Neuronal stem cell (in vitro differentiated cells): ENCODE data around the gene KLHL7.
"Not testable (repeated sequence)": the region's sequence is repeated elsewhere in the genome, so short reads cannot be mapped to it uniquely, and the experiment has no call there.

Experiments used
- DNase-seq: peaks from one replicate; pipeline ENCODE4 v3.0.0-alpha.2; 2013; ENCODE audit warnings: low spot score
- H2AFZ ChIP-seq: one replicate; pipeline ENCODE4 v1.6.1; 2013; ENCODE audit warnings: mild to moderate bottlenecking, low read length, inconsistent platforms
- H2AK5ac ChIP-seq: 2 replicates; pipeline ENCODE4 v1.6.1; 2013; ENCODE audit warnings: low read depth, mild to moderate bottlenecking, inconsistent platforms, low read length, moderate library complexity, mixed read lengths
- H2BK120ac ChIP-seq: 2 replicates; pipeline ENCODE4 v1.6.1; 2013; ENCODE audit warnings: low read depth, mild to moderate bottlenecking, inconsistent platforms, low read length, moderate library complexity, mixed read lengths
- H2BK12ac ChIP-seq: one replicate; pipeline ENCODE4 v1.6.1; 2013; ENCODE audit warnings: low read length, inconsistent platforms
- H2BK15ac ChIP-seq: 2 replicates; pipeline ENCODE4 v1.6.1; 2013; ENCODE audit warnings: mild to moderate bottlenecking, low read length, inconsistent platforms, mixed read lengths
- H2BK5ac ChIP-seq: one replicate; pipeline ENCODE4 v1.6.1; 2013; ENCODE audit warnings: inconsistent platforms, mild to moderate bottlenecking, low read length, moderate library complexity
- H3K14ac ChIP-seq: one replicate; pipeline ENCODE4 v1.6.1; 2013; ENCODE audit warnings: low read length, inconsistent platforms
- H3K18ac ChIP-seq: 2 replicates; pipeline ENCODE4 v1.6.1; 2013; ENCODE audit warnings: low read length, inconsistent platforms
- H3K23ac ChIP-seq: 2 replicates; pipeline ENCODE4 v1.6.1; 2013; ENCODE audit warnings: low read depth, mild to moderate bottlenecking, mixed read lengths, low read length, inconsistent platforms; ENCODE audit not compliant: poor library complexity
- H3K27ac ChIP-seq: replicated peaks from 3 replicates; pipeline ENCODE4 v1.5.1; 2013; ENCODE audit warnings: low read length, inconsistent platforms
- H3K27me3 ChIP-seq, 3 experiments: 2 replicates each; pipeline ENCODE4 v1.6.1; 2013; ENCODE audit warnings: low read length in 3 of 3, mild to moderate bottlenecking in 2 of 3, inconsistent platforms in 1 of 3, low read depth in 1 of 3, mixed read lengths in 1 of 3, moderate library complexity in 1 of 3; ENCODE audit not compliant: control insufficient read depth in 3 of 3, insufficient read depth in 3 of 3
- H3K36me3 ChIP-seq, 2 donors: replicated peaks in 1 of 2; 2 replicates each; pipeline ENCODE4 v1.6.1; 2013; ENCODE audit warnings: low read length in 2 of 2; ENCODE audit not compliant: control insufficient read depth in 2 of 2, insufficient read depth in 2 of 2
- H3K4ac ChIP-seq: 2 replicates; pipeline ENCODE4 v1.6.1; 2013; ENCODE audit warnings: inconsistent platforms, mild to moderate bottlenecking, low read length, moderate library complexity
- H3K4me1 ChIP-seq, 2 donors: 1 replicate in 1 of 2; 2 replicates in 1 of 2; pipeline ENCODE4 v1.6.1; 2013; ENCODE audit warnings: low read length in 2 of 2, low read depth in 1 of 2; ENCODE audit not compliant: control insufficient read depth in 2 of 2, insufficient read depth in 1 of 2
- H3K4me2 ChIP-seq: one replicate; pipeline ENCODE4 v1.6.1; 2013; ENCODE audit warnings: mild to moderate bottlenecking, low read length, inconsistent platforms; ENCODE audit not compliant: insufficient read depth, poor library complexity, severe bottlenecking
- H3K4me3 ChIP-seq, 2 donors: 2 replicates each; pipeline ENCODE4 v1.5.1; 2013; ENCODE audit warnings: low read length in 2 of 2, mild to moderate bottlenecking in 2 of 2, inconsistent platforms in 1 of 2, moderate library complexity in 1 of 2
- H3K79me1 ChIP-seq: one replicate; pipeline ENCODE4 v1.6.1; 2013; ENCODE audit warnings: low read depth, mild to moderate bottlenecking, inconsistent platforms, low read length, moderate library complexity
- H3K9ac ChIP-seq: one replicate; pipeline ENCODE4 v1.6.1; 2013; ENCODE audit warnings: mild to moderate bottlenecking, low read depth, low read length, inconsistent platforms; ENCODE audit not compliant: poor library complexity
- H3K9me3 ChIP-seq, 2 donors: replicated peaks in 1 of 2; 2 replicates each; pipeline versions ENCODE3 to v1.6.1; 2013; ENCODE audit warnings: low read length in 2 of 2, mild to moderate bottlenecking in 2 of 2, inconsistent platforms in 1 of 2, low read depth in 1 of 2, mixed read lengths in 1 of 2, moderate library complexity in 1 of 2; ENCODE audit not compliant: control insufficient read depth in 2 of 2, insufficient read depth in 1 of 2
- H4K8ac ChIP-seq: one replicate; pipeline ENCODE4 v1.6.1; 2013; ENCODE audit warnings: low read depth, mild to moderate bottlenecking, inconsistent platforms, low read length, moderate library complexity
- H4K91ac ChIP-seq: one replicate; pipeline ENCODE4 v1.6.1; 2013; ENCODE audit warnings: low read length, low read depth, mild to moderate bottlenecking, inconsistent platforms; ENCODE audit not compliant: poor library complexity
- WGBS, 2 donors: extraction: QIAGEN DNeasy Blood & Tissue Kit; methylation state at CpG; one replicate each; pipeline ENCODE4 v1.1.7; 2013; ENCODE audit warnings: missing lambda C conversion rate in 2 of 2, mixed read lengths in 1 of 2; ENCODE audit not compliant: insufficient read length in 2 of 2, insufficient replicate concordance in 1 of 2; ENCODE audit errors: extremely low coverage in 2 of 2; 5-methylcytosine and 5-hydroxymethylcytosine counted together

The KLHL7 gene

GRCh38 chr7:23131799-23132198 is 26.2 kb downstream of the KLHL7 start:
- H2AFZ ChIP-seq, DNase-seq, H3K9ac ChIP-seq, H3K27ac ChIP-seq, H3K23ac ChIP-seq, H3K14ac ChIP-seq, H2BK5ac ChIP-seq, H3K27me3 ChIP-seq, H3K4me1 ChIP-seq, H3K79me1 ChIP-seq, H3K4me2 ChIP-seq, H2BK15ac ChIP-seq, H3K18ac ChIP-seq, H4K91ac ChIP-seq, H2BK120ac ChIP-seq, H2AK5ac ChIP-seq, H4K8ac ChIP-seq, H3K4me3 ChIP-seq, H2BK12ac ChIP-seq, H3K4ac ChIP-seq: not testable (repeated sequence)
- Histone ChIP-seq H3K9me3 (peaks cover 0 to 17% of the 10 kb centered on the region in 2 donors), H3K36me3 (peaks cover 15 to 57% of the 10 kb centered on the region in 2 donors)
- no CpG with 5 or more reads among the region's 2 CpGs for WGBS, 2 donors

GRCh38 chr7:23133797-23134196 is 28.2 kb downstream of the KLHL7 start:
- H2BK12ac ChIP-seq, result no peak overlapping the region
- no peak overlapping the region for H2AK5ac ChIP-seq
- no peak overlapping the region for H4K91ac ChIP-seq
- H3K4me1 ChIP-seq, result no peaks in the 10 kb centered on the region
- H3K79me1 ChIP-seq, result no peaks in the 10 kb centered on the region
- no peak overlapping the region for H4K8ac ChIP-seq
- H3K18ac ChIP-seq, result no peak overlapping the region
- H3K27ac ChIP-seq, result no peak overlapping the region
- no peak overlapping the region for H3K4ac ChIP-seq
- no peak overlapping the region for H2AFZ ChIP-seq
- no peaks in the 10 kb centered on the region for H3K27me3 ChIP-seq
- no peak overlapping the region for H2BK5ac ChIP-seq
- H3K36me3 ChIP-seq, result peaks cover 8 to 37% of the 10 kb centered on the region in 2 donors
- H3K23ac ChIP-seq, result no peak overlapping the region
- peaks cover 0 to 17% of the 10 kb centered on the region in 2 donors for H3K9me3 ChIP-seq
- DNase-seq, result no peak
- no peak overlapping the region for H3K14ac ChIP-seq
- H2BK120ac ChIP-seq, result no peak overlapping the region
- H3K4me3 ChIP-seq, result no peak overlapping the region
- no peak overlapping the region for H2BK15ac ChIP-seq
- no peak overlapping the region for H3K4me2 ChIP-seq
- no peak overlapping the region for H3K9ac ChIP-seq

GRCh38 chr7:23135755-23136154 is 30.2 kb downstream of the KLHL7 start:
- no peak overlapping the region for H3K23ac ChIP-seq
- WGBS, 2 donors, result no CpG with 5 or more reads among the region's 1 CpG
- no peaks in the 10 kb centered on the region for H3K79me1 ChIP-seq
- no peak overlapping the region for H3K9ac ChIP-seq
- no peak overlapping the region for H3K14ac ChIP-seq
- H3K4me1 ChIP-seq, result no peaks in the 10 kb centered on the region
- H3K36me3 ChIP-seq, result peaks cover 2 to 21% of the 10 kb centered on the region in 2 donors
- H3K27me3 ChIP-seq, result no peaks in the 10 kb centered on the region
- H2AK5ac ChIP-seq, result no peak overlapping the region
- no peak overlapping the region for H2BK5ac ChIP-seq
- no peak overlapping the region for H4K8ac ChIP-seq
- H3K4ac ChIP-seq, result no peak overlapping the region
- H3K4me2 ChIP-seq, result no peak overlapping the region
- H2BK15ac ChIP-seq, result no peak overlapping the region
- no peak overlapping the region for H2BK12ac ChIP-seq
- H2AFZ ChIP-seq, result no peak overlapping the region
- H3K9me3 ChIP-seq, result peaks cover 0 to 17% of the 10 kb centered on the region in 2 donors
- H3K4me3 ChIP-seq, result no peak overlapping the region
- H4K91ac ChIP-seq, result no peak overlapping the region
- H2BK120ac ChIP-seq, result no peak overlapping the region
- no peak for DNase-seq
- no peak overlapping the region for H3K27ac ChIP-seq
- H3K18ac ChIP-seq, result no peak overlapping the region

- Histone ChIP-seq H3K4me1 (no peaks in the 10 kb centered on the region), H3K27ac (no peak overlapping the region), H3K79me1 (no peaks in the 10 kb centered on the region), H2BK5ac (no peak overlapping the region), H3K4me2 (no peak overlapping the region), H3K23ac (no peak overlapping the region), H3K14ac (no peak overlapping the region), H3K4me3 (no peak overlapping the region), H2BK15ac (no peak overlapping the region), H3K4ac (no peak overlapping the region), H2AFZ (no peak overlapping the region), H2BK120ac (no peak overlapping the region), H2AK5ac (no peak overlapping the region), H3K18ac (no peak overlapping the region), H3K9ac (no peak overlapping the region), H3K27me3 (no peaks in the 10 kb centered on the region), H4K8ac (no peak overlapping the region), H3K36me3 (peaks cover 3 to 21% of the 10 kb centered on the region in 2 donors), H4K91ac (no peak overlapping the region), H2BK12ac (no peak overlapping the region), H3K9me3 (peaks cover 0 to 17% of the 10 kb centered on the region in 2 donors)
- WGBS, 2 donors, result no CpG with 5 or more reads among the region's 1 CpG
- DNase-seq, result no peak
Measured at GRCh38 chr7:23136216-23136615, 30.6 kb downstream of the KLHL7 start.
